Measurements from ENCODE around the gene VPS26A. TPM values are rescaled to one million over a fixed set of nuclear protein-coding genes. Genes with fewer than 3 reads are reported as not detected.
A peak's percentile ranks its signal among the peaks of the same experiment; 100 is the strongest.
"Not testable (repeated sequence)": the region's sequence is repeated elsewhere in the genome, so short reads cannot be mapped to it uniquely, and the experiment has no call there.

Gene VPS26A
- total RNA-seq, 2 donors from 2014 or later: 19.3 to 20.1 TPM

DNA sequence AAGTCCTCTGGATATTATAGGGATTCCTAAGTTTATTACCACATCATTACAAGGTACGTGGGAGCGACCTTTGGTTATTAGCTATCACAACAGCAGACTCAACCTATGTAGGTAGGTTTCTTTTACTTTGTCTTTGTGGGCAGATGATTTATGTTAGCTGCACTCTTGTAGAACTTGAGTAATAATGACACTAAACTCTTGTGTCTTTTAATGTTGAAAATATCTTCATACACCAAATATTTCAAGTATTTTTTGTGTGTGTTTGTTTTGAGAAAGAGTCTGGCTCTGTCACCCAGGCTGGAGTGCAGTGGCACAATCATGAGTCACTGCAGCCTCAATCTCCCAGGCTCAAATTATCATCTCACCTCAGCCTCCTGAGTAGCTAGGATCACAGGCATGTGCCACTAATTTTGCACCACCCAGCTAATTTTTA is 36.8 kb downstream of the VPS26A start:
- Histone ChIP-seq H3K4me1 (no peaks in the 10 kb centered on the region), H3K27ac (no peak overlapping the region), H3K27me3 (no peaks in the 10 kb centered on the region), H3K4me3 (no peak overlapping the region), H3K9me3 (no peaks in the 10 kb centered on the region), H3K36me3 (peaks cover 32% of the 10 kb centered on the region)
- no peak for TF ChIP-seq CTCF (IDR thresholded peaks at IDR 0.05)
- no peak for DNase-seq (ENCODE audit: low spot score)

- Histone ChIP-seq H3K4me3 (no peak overlapping the region), H3K9me3 (no peaks in the 10 kb centered on the region), H3K4me1 (no peaks in the 10 kb centered on the region), H3K27ac (no peak overlapping the region), H3K36me3 (peaks cover 30% of the 10 kb centered on the region), H3K27me3 (no peaks in the 10 kb centered on the region)
- no peak for DNase-seq (ENCODE audit: low spot score)
- no peak for TF ChIP-seq CTCF (IDR thresholded peaks at IDR 0.05)
Measured at GRCh38 chr10:69168493-69168892, 44.5 kb downstream of the VPS26A start.

DNA sequence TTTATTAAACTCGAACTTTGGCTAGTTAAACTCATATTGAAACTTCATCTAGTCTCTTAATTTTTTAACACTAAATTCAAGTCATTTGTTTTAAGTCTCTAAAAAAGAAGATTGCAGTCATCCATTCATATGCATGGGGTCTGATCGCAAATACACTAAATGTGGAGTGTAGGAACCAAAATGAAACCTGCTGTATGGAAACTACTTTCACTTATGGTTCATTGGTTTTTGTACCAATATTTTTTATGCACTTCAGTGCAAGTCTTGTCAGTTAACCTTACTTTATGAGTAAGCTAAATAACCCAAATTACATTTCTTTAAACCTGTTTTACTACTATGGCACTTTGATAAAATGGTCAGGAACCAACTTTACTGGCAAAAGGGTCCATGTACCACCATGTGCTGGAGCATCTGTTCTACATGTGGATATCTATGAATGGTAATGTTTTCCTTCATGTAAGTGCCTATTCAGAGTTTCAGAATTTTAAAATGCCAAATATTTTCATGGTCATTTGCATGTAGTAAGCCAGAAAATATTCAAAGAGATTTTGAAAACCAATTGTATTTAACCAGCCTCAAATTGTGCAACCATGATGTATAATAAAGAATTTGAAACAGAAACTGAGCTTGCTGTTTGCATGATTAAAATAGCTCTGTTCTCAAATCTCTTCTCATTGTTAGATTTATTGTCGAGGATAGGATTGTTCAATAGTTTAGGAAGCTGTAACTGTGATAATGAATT is 48.4 kb downstream of the VPS26A start:
- TF ChIP-seq CTCF (IDR thresholded peaks at IDR 0.05): no peak
- Histone ChIP-seq H3K4me1 (no peaks in the 10 kb centered on the region), H3K27ac (no peak overlapping the region), H3K36me3 (peaks cover 14% of the 10 kb centered on the region), H3K9me3 (no peaks in the 10 kb centered on the region), H3K27me3 (no peaks in the 10 kb centered on the region), H3K4me3 (no peak overlapping the region)
- DNase-seq (ENCODE audit: low spot score): no peak

DNA sequence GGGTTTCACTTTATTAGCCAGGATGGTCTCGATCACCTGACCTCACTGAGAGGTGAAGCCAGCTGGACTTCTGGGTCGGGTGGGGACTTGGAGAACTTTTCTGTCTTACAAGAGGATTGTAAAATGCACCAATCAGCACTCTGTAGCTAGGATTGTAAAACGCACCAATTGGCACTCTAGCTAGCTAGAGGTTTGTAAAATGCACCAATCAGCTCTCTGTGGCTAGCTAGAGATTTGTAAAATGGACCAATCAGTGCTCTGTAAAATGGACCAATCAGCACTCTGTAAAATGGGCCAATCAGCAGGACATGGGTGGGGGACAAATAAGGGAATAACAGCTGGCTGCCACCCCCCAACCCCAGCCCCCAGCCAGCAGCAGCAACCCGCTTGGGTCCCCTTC is 51.3 kb downstream of the VPS26A start:
- DNase-seq (ENCODE audit: low spot score); H3K4me3 ChIP-seq; H3K36me3 ChIP-seq; H3K27me3 ChIP-seq; H3K4me1 ChIP-seq; H3K9me3 ChIP-seq; H3K27ac ChIP-seq: not testable (repeated sequence)

GRCh38 chr10:69176823-69177222 is 52.8 kb downstream of the VPS26A start:
- Histone ChIP-seq H3K4me3 (no peak overlapping the region), H3K27ac (no peak overlapping the region), H3K36me3 (no peaks in the 10 kb centered on the region), H3K27me3 (no peaks in the 10 kb centered on the region), H3K4me1 (peaks cover 0 to 19% of the 10 kb centered on the region in 2 donors), H3K9me3 (no peaks in the 10 kb centered on the region)
- TF ChIP-seq CTCF (IDR thresholded peaks at IDR 0.05): no peak
- no peak for DNase-seq (ENCODE audit: low spot score)

- no peaks in the 10 kb centered on the region for H3K36me3 ChIP-seq
- no peak for DNase-seq (ENCODE audit: low spot score)
- H3K9me3 ChIP-seq: no peaks in the 10 kb centered on the region
- H3K4me1 ChIP-seq: peaks cover 0 to 23% of the 10 kb centered on the region in 2 donors
- H3K27ac ChIP-seq: peak overlapping the region; percentile 86 to 95
- H3K27me3 ChIP-seq: no peaks in the 10 kb centered on the region
- peak overlapping the region; percentile 94 to 96 for H3K4me3 ChIP-seq
- TF ChIP-seq CTCF (IDR thresholded peaks at IDR 0.05): no peak
Measured at GRCh38 chr10:69179089-69179742, 55.2 kb downstream of the VPS26A start.

All from right atrium auricular region (tissue), 2 donors.